ENCODE measurements around the gene CCL1. TPM values are rescaled to one million over a fixed set of nuclear protein-coding genes. Genes with fewer than 3 reads are reported as not detected.

Gene CCL1
- polyA plus RNA-seq, 1 of the 3 experiments (the other 2 are of a cell fraction): not detected

DNA sequence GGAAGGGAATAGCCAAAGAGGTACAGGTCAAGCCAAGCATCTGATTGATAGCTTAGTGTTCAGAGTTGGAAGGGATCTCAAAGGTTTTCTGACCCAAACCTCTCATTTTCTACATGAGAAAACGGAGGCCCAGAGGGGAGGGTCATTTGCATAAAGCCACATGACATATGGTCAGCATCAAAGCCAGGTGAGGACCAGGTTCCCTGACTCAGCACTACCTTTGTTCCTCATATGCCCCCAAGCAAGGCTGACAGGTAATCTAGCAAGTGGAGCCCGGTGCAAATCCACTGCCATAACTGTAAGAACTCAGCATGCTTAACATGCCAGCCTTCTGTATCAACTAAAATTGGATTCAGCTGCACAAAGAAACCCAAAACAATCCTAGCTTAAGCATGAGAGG is 28.2 kb upstream of the CCL1 start:
- 11% methylated on average over 2 of the region's 2 CpGs for WGBS (ENCODE audit: low lambda C conversion rate)
- H3K9me2 ChIP-seq: no peaks in the 10 kb centered on the region
- no peak overlapping the region for H3K27ac ChIP-seq (ENCODE audit: low read depth in 2 of 2, low read length in 1 of 2)
- H3K9ac ChIP-seq: no peak overlapping the region
- H2AFZ ChIP-seq (ENCODE audit: low read depth): no peak overlapping the region
- no peak for DNase-seq
- no peaks in the 10 kb centered on the region for H4K20me1 ChIP-seq (ENCODE audit: insufficient read depth)
- H3K79me2 ChIP-seq (ENCODE audit: insufficient read depth): no peaks in the 10 kb centered on the region
- H3K4me3 ChIP-seq (ENCODE audit: low read depth in 2 of 2, low read length in 1 of 2): no peak overlapping the region
- H3K27me3 ChIP-seq (ENCODE audit: insufficient read depth): no peaks in the 10 kb centered on the region
- CTCF ChIA-PET: interaction anchor here (1.6 kb wide), 1 partner anchor 29 kb away, joined by 9 read pairs; no protein-coding TSS in a partner anchor
- H3K4me2 ChIP-seq: no peak overlapping the region
- POLR2A ChIA-PET: no interaction called here
- no peaks in the 10 kb centered on the region; a peak in 1 of 4 replicates for H3K4me1 ChIP-seq (ENCODE audit: control insufficient read depth in 1 of 2, insufficient read depth in 2 of 2, low read depth in 1 of 2, low read length in 1 of 2)
- no peaks in the 10 kb centered on the region for H3F3A ChIP-seq (replicated peaks; ENCODE audit: insufficient read depth)
- no peak for TF ChIP-seq RFX5 (IDR thresholded peaks at IDR 0.05; ENCODE audit: low read length)
- no peak for TF ChIP-seq POLR2AphosphoS5 (IDR thresholded peaks at IDR 0.05; ENCODE audit: low read depth, low read length)
- no peak for TF ChIP-seq PBX3 (IDR thresholded peaks at IDR 0.05)
- no peak for TF ChIP-seq ZBTB33 (IDR thresholded peaks at IDR 0.05; ENCODE audit: borderline replicate concordance, low read depth)
- TF ChIP-seq CTCF (IDR thresholded peaks at IDR 0.05): no peak
- no peak for TF ChIP-seq USF1 (IDR thresholded peaks at IDR 0.05; ENCODE audit: borderline replicate concordance, low read depth)
- TF ChIP-seq, protein P1, sequence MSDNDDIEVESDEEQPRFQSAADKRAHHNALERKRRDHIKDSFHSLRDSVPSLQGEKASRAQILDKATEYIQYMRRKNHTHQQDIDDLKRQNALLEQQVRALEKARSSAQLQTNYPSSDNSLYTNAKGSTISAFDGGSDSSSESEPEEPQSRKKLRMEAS (IDR thresholded peaks at IDR 0.05; ENCODE audit: low read depth): no peak
- no peak for TF ChIP-seq CHD2 (IDR thresholded peaks at IDR 0.05; ENCODE audit: low read length, partially characterized antibody)
- no peak for TF ChIP-seq SIN3A (IDR thresholded peaks at IDR 0.05; ENCODE audit: borderline replicate concordance, low read depth, low read length)
- TF ChIP-seq SMC3 (IDR thresholded peaks at IDR 0.05; ENCODE audit: low read depth, low read length): no peak
- no peak for TF ChIP-seq JUND (IDR thresholded peaks at IDR 0.05)
- no peak for TF ChIP-seq ELF1 (IDR thresholded peaks at IDR 0.05)
- no peaks in the 10 kb centered on the region for H3K9me3 ChIP-seq
- no peaks in the 10 kb centered on the region for H3K36me3 ChIP-seq (replicated peaks in 1 of 2; ENCODE audit: control insufficient read depth in 1 of 2, insufficient read depth in 2 of 2, low read length in 1 of 2)

DNA sequence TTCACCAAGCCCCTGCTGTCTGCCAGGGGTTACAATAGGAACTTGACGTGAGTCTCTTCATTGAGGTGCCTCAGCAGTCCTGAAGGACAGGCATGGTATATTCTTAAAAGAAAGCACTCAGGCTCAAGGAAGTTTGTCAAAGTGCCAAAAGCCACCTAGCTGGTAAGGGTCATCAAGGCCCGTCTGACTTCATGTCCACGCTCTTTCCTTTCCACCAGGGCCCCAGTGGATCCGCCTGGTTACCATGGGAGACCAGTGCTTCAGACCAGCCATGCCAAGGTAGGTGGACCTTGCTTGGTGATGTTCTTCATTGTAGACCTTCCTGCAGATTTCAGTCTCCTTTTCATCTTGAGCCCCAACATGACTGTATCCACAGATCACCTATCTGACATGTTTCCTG is 27.6 kb upstream of the CCL1 start:
- Histone ChIP-seq H3K27ac (ENCODE audit: low read depth in 2 of 2, low read length in 1 of 2) (no peak overlapping the region), H3K79me2 (ENCODE audit: insufficient read depth) (no peaks in the 10 kb centered on the region), H2AFZ (ENCODE audit: low read depth) (no peak overlapping the region), H3K4me3 (ENCODE audit: low read depth in 2 of 2, low read length in 1 of 2) (no peak overlapping the region), H3K9ac (no peak overlapping the region), H4K20me1 (ENCODE audit: insufficient read depth) (no peaks in the 10 kb centered on the region), H3K4me1 (ENCODE audit: control insufficient read depth in 1 of 2, insufficient read depth in 2 of 2, low read depth in 1 of 2, low read length in 1 of 2) (no peaks in the 10 kb centered on the region; a peak in 1 of 4 replicates), H3K9me2 (no peaks in the 10 kb centered on the region), H3K9me3 (no peaks in the 10 kb centered on the region), H3K27me3 (ENCODE audit: insufficient read depth) (no peaks in the 10 kb centered on the region), H3K4me2 (no peak overlapping the region), H3F3A (replicated peaks; ENCODE audit: insufficient read depth) (no peaks in the 10 kb centered on the region), H3K36me3 (replicated peaks in 1 of 2; ENCODE audit: control insufficient read depth in 1 of 2, insufficient read depth in 2 of 2, low read length in 1 of 2) (no peaks in the 10 kb centered on the region)
- POLR2A ChIA-PET: no interaction called here
- TF ChIP-seq TAF1 (IDR thresholded peaks at IDR 0.05; ENCODE audit: borderline replicate concordance, low read depth, low read length) (no peak), RCOR1 (IDR thresholded peaks at IDR 0.05; ENCODE audit: low read length) (no peak), ELF1 (IDR thresholded peaks at IDR 0.05) (no peak), GATA2 (CRISPR knock-in tag; IDR thresholded peaks at IDR 0.05) (no peak), NRF1 (IDR thresholded peaks at IDR 0.05; ENCODE audit: low read depth, low read length) (no peak), SIN3A (IDR thresholded peaks at IDR 0.05; ENCODE audit: borderline replicate concordance, low read depth, low read length) (no peak), RFX5 (IDR thresholded peaks at IDR 0.05; ENCODE audit: low read length) (no peak), TCF12 (IDR thresholded peaks at IDR 0.05) (no peak), MEF2A (IDR thresholded peaks at IDR 0.05; ENCODE audit: borderline replicate concordance, low read depth) (no peak), SMC3 (IDR thresholded peaks at IDR 0.05; ENCODE audit: low read depth, low read length) (no peak), YY1 (IDR thresholded peaks at IDR 0.05; ENCODE audit: low read depth) (no peak), TEAD4 (IDR thresholded peaks at IDR 0.05; ENCODE audit: borderline replicate concordance, insufficient read depth) (no peak), FOXM1 (IDR thresholded peaks at IDR 0.05; ENCODE audit: low read depth) (no peak), NFIC (IDR thresholded peaks at IDR 0.05; ENCODE audit: borderline replicate concordance) (no peak)
- TF ChIP-seq, protein P2, sequence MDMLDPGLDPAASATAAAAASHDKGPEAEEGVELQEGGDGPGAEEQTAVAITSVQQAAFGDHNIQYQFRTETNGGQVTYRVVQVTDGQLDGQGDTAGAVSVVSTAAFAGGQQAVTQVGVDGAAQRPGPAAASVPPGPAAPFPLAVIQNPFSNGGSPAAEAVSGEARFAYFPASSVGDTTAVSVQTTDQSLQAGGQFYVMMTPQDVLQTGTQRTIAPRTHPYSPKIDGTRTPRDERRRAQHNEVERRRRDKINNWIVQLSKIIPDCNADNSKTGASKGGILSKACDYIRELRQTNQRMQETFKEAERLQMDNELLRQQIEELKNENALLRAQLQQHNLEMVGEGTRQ (IDR thresholded peaks at IDR 0.05; ENCODE audit: borderline replicate concordance, low read depth, low read length): no peak
- TF ChIP-seq, protein P1 (IDR thresholded peaks at IDR 0.05; ENCODE audit: low read depth): no peak
- CTCF ChIA-PET: interaction anchor here (1.6 kb wide), 1 partner anchor 29 kb away, joined by 9 read pairs; no protein-coding TSS in a partner anchor
- 46% methylated on average over 3 of the region's 4 CpGs for WGBS (ENCODE audit: low lambda C conversion rate)
- no peak for DNase-seq

Measured in SK-N-SH (cell line).